WTC11 (cell line): ENCODE data around the gene ERICH6.

Experiments
- ELF4 ChIP-seq: sonication (generic); formaldehyde crosslinking; IDR thresholded peaks from 2 replicates; pipeline ENCODE4 v1.8.1; 2022; ENCODE audit warnings: low read depth, mild to moderate bottlenecking, moderate library complexity, missing genetic modification reagents
- MLX ChIP-seq: sonication (generic); formaldehyde crosslinking; IDR thresholded peaks from 2 replicates; pipeline ENCODE4 v1.8.1; 2023; ENCODE audit warnings: mild to moderate bottlenecking, missing genetic modification reagents, moderate library complexity
- NR2C2 ChIP-seq: sonication (generic); formaldehyde crosslinking; IDR thresholded peaks from 2 replicates; pipeline ENCODE4 v1.8.0; 2022; ENCODE audit warnings: mild to moderate bottlenecking, missing genetic modification reagents
- ZBTB43 ChIP-seq: sonication (generic); formaldehyde crosslinking; IDR thresholded peaks from 2 replicates; pipeline ENCODE4 v1.8.1; 2023; ENCODE audit warnings: mild to moderate bottlenecking, missing genetic modification reagents
- ZNF317 ChIP-seq: sonication (generic); formaldehyde crosslinking; IDR thresholded peaks from 2 replicates; pipeline ENCODE4 v1.8.1; 2023; ENCODE audit warnings: low read depth, mild to moderate bottlenecking, moderate library complexity, missing genetic modification reagents, borderline replicate concordance
- ZNF416 ChIP-seq: fragments of 250-450 bp; sonication (Bioruptor Pico); IDR thresholded peaks from 2 replicates; pipeline ENCODE4 v1.9.0; 2021; ENCODE audit warnings: mild to moderate bottlenecking, inconsistent platforms
- TF ChIP-seq, protein P1 (sequence below): sonication (generic); formaldehyde crosslinking; IDR thresholded peaks from 2 replicates; pipeline ENCODE4 v1.8.0; 2022; ENCODE audit warnings: mild to moderate bottlenecking, missing genetic modification reagents
- TF ChIP-seq, protein P2 (sequence below): fragments of 200-600 bp; IDR thresholded peaks from 2 replicates; pipeline ENCODE4 v1.8.0; 2022; ENCODE audit warnings: antibody characterized with exemption
- TF ChIP-seq, protein P3 (sequence below): sonication (generic); formaldehyde crosslinking; IDR thresholded peaks from 2 replicates; pipeline ENCODE4 v1.8.1; 2022; ENCODE audit warnings: low read depth, missing genetic modification reagents, borderline replicate concordance
- TF ChIP-seq, protein P4 (sequence below): sonication (generic); formaldehyde crosslinking; IDR thresholded peaks from 2 replicates; pipeline ENCODE4 v1.8.1; 2022; ENCODE audit warnings: mild to moderate bottlenecking, moderate library complexity, missing genetic modification reagents

GRCh38 chr3:150640256-150640655, 63.5 kb downstream of the ERICH6 start:
- TF ChIP-seq ZBTB43 (CRISPR knock-in tag) (no peak), MLX (CRISPR knock-in tag) (no peak), ZNF416 (CRISPR knock-in tag) (no peak), ELF4 (CRISPR knock-in tag) (no peak), ZNF317 (no peak), NR2C2 (CRISPR knock-in tag) (no peak)
- TF ChIP-seq, protein P1, sequence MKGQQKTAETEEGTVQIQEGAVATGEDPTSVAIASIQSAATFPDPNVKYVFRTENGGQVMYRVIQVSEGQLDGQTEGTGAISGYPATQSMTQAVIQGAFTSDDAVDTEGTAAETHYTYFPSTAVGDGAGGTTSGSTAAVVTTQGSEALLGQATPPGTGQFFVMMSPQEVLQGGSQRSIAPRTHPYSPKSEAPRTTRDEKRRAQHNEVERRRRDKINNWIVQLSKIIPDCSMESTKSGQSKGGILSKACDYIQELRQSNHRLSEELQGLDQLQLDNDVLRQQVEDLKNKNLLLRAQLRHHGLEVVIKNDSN, result no peak
- TF ChIP-seq, protein P2, sequence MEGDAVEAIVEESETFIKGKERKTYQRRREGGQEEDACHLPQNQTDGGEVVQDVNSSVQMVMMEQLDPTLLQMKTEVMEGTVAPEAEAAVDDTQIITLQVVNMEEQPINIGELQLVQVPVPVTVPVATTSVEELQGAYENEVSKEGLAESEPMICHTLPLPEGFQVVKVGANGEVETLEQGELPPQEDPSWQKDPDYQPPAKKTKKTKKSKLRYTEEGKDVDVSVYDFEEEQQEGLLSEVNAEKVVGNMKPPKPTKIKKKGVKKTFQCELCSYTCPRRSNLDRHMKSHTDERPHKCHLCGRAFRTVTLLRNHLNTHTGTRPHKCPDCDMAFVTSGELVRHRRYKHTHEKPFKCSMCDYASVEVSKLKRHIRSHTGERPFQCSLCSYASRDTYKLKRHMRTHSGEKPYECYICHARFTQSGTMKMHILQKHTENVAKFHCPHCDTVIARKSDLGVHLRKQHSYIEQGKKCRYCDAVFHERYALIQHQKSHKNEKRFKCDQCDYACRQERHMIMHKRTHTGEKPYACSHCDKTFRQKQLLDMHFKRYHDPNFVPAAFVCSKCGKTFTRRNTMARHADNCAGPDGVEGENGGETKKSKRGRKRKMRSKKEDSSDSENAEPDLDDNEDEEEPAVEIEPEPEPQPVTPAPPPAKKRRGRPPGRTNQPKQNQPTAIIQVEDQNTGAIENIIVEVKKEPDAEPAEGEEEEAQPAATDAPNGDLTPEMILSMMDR, result no peak
- TF ChIP-seq, protein P3, sequence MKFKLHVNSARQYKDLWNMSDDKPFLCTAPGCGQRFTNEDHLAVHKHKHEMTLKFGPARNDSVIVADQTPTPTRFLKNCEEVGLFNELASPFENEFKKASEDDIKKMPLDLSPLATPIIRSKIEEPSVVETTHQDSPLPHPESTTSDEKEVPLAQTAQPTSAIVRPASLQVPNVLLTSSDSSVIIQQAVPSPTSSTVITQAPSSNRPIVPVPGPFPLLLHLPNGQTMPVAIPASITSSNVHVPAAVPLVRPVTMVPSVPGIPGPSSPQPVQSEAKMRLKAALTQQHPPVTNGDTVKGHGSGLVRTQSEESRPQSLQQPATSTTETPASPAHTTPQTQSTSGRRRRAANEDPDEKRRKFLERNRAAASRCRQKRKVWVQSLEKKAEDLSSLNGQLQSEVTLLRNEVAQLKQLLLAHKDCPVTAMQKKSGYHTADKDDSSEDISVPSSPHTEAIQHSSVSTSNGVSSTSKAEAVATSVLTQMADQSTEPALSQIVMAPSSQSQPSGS (CRISPR knock-in tag), result no peak
- TF ChIP-seq, protein P4, sequence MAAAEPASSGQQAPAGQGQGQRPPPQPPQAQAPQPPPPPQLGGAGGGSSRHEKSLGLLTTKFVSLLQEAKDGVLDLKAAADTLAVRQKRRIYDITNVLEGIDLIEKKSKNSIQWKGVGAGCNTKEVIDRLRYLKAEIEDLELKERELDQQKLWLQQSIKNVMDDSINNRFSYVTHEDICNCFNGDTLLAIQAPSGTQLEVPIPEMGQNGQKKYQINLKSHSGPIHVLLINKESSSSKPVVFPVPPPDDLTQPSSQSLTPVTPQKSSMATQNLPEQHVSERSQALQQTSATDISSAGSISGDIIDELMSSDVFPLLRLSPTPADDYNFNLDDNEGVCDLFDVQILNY (CRISPR knock-in tag), result no peak
